HG03025 (cell line): ENCODE data around the gene DYNC2LI1.

Source experiments
- ATAC-seq: cut with Tn5 transposase; IDR thresholded peaks from one replicate; pipeline ENCODE4 v1.9.1; 2021; ENCODE audit warnings: mild to moderate bottlenecking, moderate library complexity; ENCODE audit not compliant: unreplicated experiment, low FRiP score

Gene DYNC2LI1

GRCh38 chr2:43812006-43812405 is 38.2 kb downstream of the DYNC2LI1 start:
- no peak for ATAC-seq

GRCh38 chr2:43812947-43813346 is 39.1 kb downstream of the DYNC2LI1 start:
- ATAC-seq: no peak

GRCh38 chr2:43814711-43815110 is 40.9 kb downstream of the DYNC2LI1 start:
- ATAC-seq: no peak

- ATAC-seq: no peak
Measured at GRCh38 chr2:43818761-43819160, 44.9 kb downstream of the DYNC2LI1 start.

GRCh38 chr2:43819491-43820163 is 45.8 kb downstream of the DYNC2LI1 start:
- no peak for ATAC-seq

- ATAC-seq: no peak
Measured at GRCh38 chr2:43822839-43823238, 49.0 kb downstream of the DYNC2LI1 start.

- ATAC-seq: no peak
Measured at GRCh38 chr2:43823751-43824150, 49.9 kb downstream of the DYNC2LI1 start.

GRCh38 chr2:43824512-43824911 is 50.7 kb downstream of the DYNC2LI1 start:
- ATAC-seq: no peak

- no peak for ATAC-seq
Measured at GRCh38 chr2:43824951-43825493, 51.2 kb downstream of the DYNC2LI1 start.

- no peak for ATAC-seq
Measured at GRCh38 chr2:43825841-43826240, 52.0 kb downstream of the DYNC2LI1 start.

- ATAC-seq: no peak
Measured at GRCh38 chr2:43826305-43827250, 52.7 kb downstream of the DYNC2LI1 start.

GRCh38 chr2:43831543-43832294 is 57.9 kb downstream of the DYNC2LI1 start:
- ATAC-seq: no peak

GRCh38 chr2:43832457-43832856 is 58.6 kb downstream of the DYNC2LI1 start:
- ATAC-seq: no peak

GRCh38 chr2:43837033-43837432 is 63.2 kb downstream of the DYNC2LI1 start:
- no peak for ATAC-seq

GRCh38 chr2:43837831-43838559 is 64.2 kb downstream of the DYNC2LI1 start:
- no peak for ATAC-seq

- no peak for ATAC-seq
Measured at GRCh38 chr2:43838560-43839267, 64.9 kb downstream of the DYNC2LI1 start, which contains the start of the genes ABCG5 and ABCG8. Gene ABCG5 (minus strand): TSS chr2:43838839. CDS start chr2:43838679, 160 bp downstream. Gene ABCG8 (plus strand): TSS chr2:43838971. CDS start chr2:43839054, 83 bp downstream.

GRCh38 chr2:43839776-43840564 is 66.1 kb downstream of the DYNC2LI1 start:
- no peak for ATAC-seq

- no peak for ATAC-seq
Measured at GRCh38 chr2:43840965-43841364, 67.1 kb downstream of the DYNC2LI1 start.
